HG02870 (cell line): ENCODE data around the gene LLCFC1.

Experiments used
- ATAC-seq: cut with Tn5 transposase; IDR thresholded peaks from one replicate; pipeline ENCODE4 v1.9.1; 2021; ENCODE audit warnings: mild to moderate bottlenecking, moderate library complexity; ENCODE audit not compliant: unreplicated experiment

LLCFC1 gene

GRCh38 chr7:142939226-142939910 is at the start of gene LLCFC1:
Gene LLCFC1 (plus strand): TSS chr7:142939484. CDS start chr7:142939622, 138 bp downstream.
- ATAC-seq, result no peak

- no peak for ATAC-seq
These were observed 49.5 kb upstream of the LLCFC1 start for GRCh38 chr7:142889816-142890215.

GRCh38 chr7:142890874-142891485 is 48.3 kb upstream of the LLCFC1 start:
- ATAC-seq, result no peak

DNA sequence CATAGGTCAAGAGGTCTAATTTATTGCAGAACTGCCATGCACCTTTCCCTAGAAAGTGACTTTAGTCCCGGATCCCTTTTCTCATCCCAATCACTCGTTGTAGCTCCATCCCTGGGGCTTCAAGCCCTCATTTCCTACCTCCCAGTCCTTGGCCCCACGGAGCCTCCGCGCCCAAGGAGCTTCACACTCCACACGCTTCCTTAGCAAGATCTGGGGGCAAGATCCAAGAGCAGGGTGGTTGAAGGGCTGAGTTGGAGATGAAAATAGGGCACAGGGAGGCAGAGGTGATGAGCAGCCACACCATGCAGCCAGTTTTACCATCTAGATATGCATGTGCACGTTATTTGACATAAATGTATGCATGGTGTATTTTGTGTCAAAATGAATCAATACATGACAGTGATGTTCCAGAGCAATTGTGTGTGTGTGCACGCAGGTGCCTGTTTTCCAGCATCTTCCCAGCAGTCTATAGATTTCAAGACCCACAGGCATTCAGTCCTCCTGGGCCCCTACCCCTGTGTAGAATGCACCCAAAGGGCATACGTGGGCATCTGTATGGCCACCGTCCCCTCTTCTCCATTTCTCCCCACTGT is 47.7 kb upstream of the LLCFC1 start:
- ATAC-seq, result no peak

DNA sequence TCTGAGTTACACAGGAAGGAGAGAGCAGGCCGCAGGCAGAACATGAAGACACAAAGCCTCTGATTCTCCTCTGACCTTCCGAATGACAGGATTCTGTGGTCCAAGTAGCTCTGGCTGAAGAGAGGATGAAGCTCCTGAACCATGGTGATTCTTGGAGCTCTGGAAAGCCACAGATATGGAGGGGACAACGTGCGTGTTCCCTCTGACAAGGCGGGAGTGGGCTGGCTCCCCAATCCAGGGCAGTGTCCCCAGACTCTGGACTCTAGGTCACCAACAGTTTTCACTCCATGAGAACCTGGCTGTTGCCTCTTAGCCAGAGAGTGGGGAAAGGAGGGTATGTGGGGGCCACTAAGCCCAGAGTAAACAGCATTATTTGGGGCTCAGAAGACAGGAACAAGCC is 46.3 kb upstream of the LLCFC1 start:
- no peak for ATAC-seq

DNA sequence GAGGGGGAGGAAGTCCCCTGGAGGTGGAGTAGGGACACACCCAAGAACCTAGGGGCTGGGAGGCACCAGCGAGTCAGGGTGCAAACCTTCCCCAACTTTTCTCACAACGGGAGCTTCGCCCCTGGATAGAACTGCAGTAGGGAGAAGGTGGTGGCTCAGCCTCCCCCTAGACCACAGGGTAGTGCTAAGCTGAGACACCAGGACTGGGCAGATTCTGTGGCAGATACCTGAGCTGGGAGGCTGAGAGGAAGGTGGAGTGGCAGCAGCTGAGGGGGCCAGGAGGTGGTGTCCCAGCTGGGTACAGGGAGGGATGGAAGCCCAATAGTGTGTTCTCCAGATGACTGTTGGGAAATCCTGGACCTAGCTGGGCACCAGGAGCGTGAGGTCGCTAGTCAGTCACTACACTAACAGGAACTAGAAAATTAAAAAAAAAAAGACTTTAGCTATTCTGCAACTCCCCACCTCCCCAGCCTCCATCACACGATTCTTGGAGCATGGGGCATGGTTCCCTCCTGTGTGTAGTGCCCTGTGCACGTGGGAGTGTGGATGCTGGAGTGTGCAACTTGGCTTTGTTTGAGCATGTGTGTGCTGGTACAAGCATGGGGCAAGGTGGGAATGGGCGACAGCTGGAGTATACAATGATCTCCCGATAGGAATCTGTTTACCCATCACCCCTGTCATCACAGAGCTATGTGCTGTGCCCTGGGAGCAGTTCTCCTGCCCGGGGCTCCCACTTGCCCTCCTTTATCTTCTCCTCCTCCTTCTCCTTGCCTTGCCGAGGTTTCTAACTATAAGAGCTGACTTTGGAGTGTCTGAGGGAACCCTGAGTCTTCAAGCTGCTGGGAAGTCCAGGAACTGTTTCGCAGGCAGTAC is 44.9 kb upstream of the LLCFC1 start:
- ATAC-seq, result no peak

GRCh38 chr7:142894985-142895593 is 44.2 kb upstream of the LLCFC1 start:
- no peak for ATAC-seq

- no peak for ATAC-seq
These were observed 43.1 kb upstream of the LLCFC1 start for GRCh38 chr7:142896151-142896550.

GRCh38 chr7:142896741-142897379 is 42.4 kb upstream of the LLCFC1 start:
- no peak for ATAC-seq

DNA sequence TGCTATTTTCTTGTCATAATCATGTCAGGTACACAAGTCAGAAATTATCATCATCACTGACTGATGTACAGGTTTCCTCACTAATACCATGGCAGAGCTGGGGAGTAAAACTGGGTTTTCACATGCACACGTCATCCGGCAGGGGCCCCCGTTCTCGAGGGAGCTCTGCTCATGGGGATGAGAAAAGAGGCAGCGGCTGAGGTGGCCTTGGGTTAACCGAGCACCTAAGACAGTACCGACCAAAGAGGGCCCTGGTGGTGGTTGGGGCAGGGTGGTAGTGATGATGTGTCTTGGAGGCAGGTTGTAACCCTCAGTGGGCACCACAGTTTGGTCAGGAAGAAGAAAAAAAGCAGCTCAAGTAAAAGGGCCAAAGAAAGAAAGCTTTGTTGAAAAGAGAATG is 41.6 kb upstream of the LLCFC1 start:
- no peak for ATAC-seq

- ATAC-seq, result no peak
These were observed 40.7 kb upstream of the LLCFC1 start for GRCh38 chr7:142898377-142899170.

DNA sequence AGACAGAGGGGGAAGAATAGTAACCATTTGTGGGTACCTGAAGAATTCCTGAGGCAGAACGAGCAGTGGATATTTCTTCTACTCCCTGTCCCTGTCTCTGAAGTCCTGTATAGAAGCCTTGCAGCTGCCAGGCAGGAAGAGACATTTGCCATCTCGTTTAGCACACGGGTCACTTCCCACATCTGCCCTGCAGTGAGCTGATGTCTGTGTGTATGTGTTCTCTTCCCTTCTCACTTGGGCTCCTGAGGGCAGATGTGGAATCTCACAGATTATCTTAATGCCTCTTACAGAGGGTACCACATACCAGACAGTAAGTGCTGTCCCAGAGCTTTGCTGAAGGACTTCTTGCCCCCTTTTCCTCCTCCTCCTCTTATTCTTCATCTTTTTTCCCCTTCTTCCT is 39.6 kb upstream of the LLCFC1 start:
- ATAC-seq, result no peak

GRCh38 chr7:142901426-142902259 is 37.6 kb upstream of the LLCFC1 start:
- no peak for ATAC-seq

DNA sequence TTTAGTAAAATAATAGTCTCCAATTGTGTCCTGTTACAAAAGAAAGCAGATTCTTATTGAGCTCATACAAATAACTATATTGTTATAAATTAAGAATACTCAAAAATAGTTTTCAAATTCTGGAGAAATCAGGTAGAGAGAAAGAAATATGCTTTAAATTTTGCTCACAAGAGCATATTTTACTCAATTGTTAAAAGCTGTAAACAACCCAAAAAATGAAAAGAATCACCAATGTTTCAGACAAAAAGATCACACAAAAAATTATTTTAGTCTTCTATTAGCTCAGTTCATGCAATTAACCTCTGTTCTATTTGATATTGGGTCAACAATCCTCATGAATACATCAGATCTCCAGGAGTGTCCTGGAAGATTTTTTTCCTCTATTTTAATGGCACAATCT is 35.2 kb upstream of the LLCFC1 start:
- ATAC-seq, result no peak

- no peak for ATAC-seq
These were observed 33.5 kb upstream of the LLCFC1 start for GRCh38 chr7:142905759-142906158.

DNA sequence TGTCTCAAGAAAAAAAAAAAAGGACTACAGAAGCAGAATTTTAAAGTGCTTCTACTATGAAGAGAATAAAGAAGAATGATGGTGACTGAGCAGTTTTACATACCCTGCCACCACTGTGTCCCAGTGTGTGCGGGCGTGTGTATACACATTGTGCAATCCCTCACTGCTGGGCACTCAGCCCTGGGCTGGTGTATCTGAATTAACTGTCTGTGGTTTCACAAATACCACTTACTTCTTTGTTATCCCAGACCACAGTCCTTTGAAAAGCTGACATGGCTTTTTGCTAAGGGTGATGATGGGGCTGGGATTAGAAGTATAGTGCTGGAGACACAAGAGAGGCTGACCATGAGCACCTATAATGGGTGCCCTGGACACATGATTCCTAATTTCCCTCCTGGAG is 32.6 kb upstream of the LLCFC1 start:
- no peak for ATAC-seq

GRCh38 chr7:142908290-142908689 is 31.0 kb upstream of the LLCFC1 start:
- ATAC-seq, result no peak

DNA sequence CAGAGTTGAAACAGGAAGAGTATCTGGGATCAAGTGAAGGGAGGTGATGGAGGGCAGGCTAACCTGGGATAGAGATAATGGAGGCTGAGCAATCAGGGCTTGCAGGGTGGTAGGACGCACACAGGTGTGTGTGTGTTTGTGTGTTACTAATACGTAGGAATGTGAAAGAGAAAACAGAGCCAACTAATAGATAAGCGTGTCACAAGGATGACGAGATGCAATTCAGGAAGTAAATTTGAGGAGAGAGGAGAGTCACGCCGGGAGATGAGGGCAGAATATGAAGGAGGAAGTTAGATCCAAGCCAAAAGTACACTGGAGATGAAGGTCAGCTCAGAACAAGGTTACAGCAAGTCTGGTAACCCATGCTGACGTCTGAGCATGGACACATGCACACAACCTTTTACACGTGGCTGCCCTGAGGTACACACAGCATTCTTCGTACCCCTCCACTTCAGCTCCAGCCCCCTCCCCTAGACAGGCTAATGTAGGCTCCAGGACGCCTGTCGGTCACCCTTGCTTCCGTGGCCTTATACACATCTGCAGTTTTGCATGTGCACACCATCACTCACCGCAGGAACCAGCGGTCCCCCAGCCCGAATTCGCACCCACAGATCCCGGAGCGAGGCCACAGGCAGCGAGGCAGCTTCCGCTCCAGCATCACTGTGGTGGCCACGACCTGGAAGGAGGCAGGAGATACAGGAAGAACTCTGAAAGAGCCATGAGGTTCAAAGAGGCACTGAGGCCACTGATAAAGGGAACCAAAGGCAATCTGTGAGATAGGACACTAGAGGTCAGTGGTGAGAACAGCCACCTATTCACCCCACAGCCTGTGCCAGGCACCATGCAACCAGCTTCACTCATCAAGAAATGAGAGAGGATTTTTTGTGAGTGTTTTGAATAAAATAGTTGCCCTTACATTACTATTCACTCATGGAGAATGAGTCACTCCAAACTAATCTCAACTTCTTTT is 30.1 kb upstream of the LLCFC1 start:
- ATAC-seq, result peak; percentile 69
